HG03175 (cell line): ENCODE data around the gene ACSF2.
"Not testable (repeated sequence)": the region's sequence is repeated elsewhere in the genome, so short reads cannot be mapped to it uniquely, and the experiment has no call there.

Experiments
- ATAC-seq: cut with Tn5 transposase; IDR thresholded peaks from one replicate; pipeline ENCODE4 v1.9.1; 2021; ENCODE audit warnings: mild to moderate bottlenecking, moderate library complexity; ENCODE audit not compliant: unreplicated experiment

The ACSF2 gene

DNA sequence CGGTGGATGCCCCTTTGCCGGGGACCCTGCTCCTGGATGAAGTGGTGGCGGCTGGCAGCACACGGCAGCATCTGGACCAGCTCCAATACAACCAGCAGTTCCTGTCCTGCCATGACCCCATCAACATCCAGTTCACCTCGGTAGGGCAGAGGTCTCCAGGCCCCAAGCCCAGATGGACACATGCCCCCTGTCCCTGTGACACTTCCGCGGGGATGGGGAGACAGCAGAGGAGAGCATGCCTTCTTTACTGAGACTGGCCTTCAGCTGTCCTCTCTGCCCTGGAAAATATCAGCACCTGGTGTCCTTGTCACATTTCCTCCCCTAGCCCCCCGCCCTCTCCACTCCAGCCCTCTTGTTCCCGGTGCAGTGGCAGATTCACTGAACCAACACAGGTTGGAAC, 36.4 kb downstream of the ACSF2 start:
- ATAC-seq, result no peak

DNA sequence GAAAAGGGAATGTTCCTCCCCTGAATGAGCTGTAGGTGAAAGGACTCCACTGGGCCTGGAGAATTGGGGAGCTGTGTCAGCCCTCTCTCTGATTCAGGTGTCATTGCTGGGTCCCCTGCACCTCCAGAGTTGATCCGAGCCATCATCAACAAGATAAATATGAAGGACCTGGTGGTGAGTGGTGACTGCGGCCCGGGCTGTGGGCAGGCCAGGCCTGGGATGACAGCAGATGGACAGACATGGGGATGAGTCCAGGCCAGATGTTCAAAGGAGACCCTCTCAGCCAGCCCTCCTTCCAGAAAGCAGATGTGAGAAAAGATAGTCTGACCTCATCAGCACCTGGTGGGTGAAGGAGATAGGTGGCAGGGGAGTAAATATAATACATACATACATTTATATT, 38.1 kb downstream of the ACSF2 start:
- no peak for ATAC-seq

DNA sequence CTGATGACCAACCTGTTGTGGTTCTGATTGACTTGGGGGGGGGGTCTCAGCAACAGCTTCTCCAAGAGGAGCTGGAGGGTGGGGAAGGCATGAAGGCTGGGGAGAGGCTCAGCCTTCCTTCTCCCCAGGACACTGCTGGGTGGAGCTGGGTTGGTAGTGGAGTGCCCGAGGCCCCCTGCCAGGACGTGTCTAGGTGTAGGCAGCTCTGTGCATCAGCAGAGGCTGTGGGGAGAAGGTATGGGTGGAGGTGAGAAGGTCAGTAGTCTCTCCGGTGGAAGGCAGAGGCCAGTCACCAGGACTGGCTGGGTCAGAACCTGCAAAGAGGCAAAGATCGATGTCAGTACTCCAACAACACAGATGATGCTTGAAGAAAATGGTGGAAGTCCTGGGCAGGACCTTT, 38.7 kb downstream of the ACSF2 start:
- no peak for ATAC-seq

DNA sequence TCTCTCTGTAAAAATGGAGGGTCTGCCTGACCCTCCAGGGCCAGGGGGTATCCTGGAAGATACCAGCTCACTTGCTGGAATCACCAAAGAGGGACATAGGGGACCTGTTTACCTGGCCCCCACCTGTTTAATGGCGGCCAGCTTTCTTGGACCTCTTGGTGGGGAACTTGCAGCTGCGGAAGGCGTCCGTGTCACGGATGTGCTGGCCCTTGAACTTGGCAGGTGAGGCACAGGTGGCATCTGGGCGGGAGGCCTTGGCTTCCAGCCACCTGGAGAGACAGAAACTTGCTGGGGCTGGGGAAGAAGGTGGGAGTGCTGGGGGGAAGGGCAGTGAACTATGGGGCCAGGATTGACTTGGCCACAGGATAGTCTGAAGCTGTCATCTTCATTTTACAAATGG, 39.2 kb downstream of the ACSF2 start:
- ATAC-seq, result no peak

DNA sequence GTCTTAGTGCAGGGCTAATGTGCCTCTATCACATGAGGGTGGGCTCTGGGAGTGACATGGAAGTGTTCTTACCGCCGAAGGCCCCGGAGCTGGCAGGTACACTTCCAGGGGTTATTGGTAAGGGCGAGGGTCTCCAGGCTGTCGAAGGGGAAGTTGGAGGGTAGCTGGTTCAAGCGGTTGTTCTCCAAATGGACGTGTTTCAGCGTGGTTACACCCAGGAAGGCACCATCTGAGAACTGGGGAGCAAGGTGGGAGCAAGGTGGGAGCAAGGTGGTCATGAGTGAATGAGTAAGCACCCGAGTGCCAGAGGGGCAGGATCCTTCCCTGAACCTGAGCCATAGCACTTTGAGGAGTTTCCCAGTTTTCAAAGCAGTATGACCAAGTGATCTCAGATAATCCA, 39.6 kb downstream of the ACSF2 start:
- no peak for ATAC-seq

DNA sequence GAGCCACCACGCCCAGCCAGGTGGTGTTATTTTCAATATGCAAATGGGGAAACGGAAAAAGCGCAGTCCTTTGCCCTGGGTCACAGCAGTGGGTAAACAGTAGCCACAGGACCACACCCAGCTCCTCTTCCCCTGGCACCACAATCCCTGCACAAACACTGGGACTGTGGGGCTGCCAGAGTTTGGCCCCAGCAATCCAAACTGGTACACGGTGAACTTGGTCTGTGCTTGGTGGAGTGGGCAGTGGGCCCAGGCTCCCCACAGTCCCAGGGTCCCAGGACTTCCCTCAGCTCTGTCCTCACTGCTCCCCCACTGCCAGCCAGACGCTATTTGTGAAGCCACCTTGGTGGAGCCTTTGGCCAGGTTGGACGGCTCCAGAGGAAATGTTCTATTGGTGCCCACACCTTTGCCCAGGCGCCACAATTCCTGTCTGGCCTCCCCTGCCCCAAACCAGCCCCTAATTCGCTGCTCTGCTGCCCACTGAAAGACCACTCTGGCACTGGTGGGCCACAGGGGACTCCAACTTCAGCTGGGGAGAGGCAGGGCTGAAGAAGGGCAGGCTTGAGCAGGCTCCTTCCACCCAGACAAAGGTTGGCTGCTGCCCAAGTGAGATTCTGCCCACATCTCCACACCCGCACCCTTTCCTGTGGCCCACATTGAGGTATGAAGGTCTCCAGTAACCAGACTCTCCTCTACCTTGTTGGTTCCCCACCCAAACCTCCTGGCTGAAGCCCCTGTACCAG, 40.5 kb downstream of the ACSF2 start:
- ATAC-seq, result no peak

DNA sequence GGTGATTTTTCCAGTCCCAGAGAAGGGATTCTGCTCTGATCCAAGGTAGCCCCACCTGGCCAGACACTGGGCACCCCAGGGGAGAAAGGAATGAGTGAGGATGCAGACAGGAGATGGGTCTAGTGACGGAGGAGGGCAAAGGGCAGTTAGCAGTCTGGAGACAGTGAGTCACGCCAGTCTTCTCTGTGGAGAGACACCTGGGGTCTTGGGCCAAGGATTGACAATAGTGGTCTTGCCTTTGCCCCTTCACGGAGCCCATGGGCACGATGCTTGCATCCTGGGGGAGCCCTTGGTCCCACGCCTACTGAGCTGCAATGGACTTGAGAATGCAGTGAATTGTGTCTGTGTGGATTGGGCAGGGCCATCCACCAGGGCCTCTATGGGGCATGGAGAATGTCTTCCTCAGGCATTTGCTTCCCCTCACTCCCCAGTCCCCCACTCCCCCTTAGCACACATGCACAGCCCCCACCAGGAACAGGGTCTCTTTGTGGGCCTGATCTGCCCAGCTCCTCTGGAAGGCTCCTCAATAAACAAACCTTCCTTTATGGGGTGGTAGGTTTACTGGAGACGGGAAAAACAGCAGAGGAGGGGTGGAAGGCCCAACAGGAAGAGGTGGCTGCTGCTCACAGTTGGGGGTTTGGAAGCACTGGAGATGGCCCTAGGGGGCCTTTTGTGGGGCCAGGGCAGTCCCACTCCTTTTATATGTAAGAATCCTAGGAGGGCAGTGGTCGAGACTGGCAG, 41.3 kb downstream of the ACSF2 start:
- ATAC-seq, result no peak

DNA sequence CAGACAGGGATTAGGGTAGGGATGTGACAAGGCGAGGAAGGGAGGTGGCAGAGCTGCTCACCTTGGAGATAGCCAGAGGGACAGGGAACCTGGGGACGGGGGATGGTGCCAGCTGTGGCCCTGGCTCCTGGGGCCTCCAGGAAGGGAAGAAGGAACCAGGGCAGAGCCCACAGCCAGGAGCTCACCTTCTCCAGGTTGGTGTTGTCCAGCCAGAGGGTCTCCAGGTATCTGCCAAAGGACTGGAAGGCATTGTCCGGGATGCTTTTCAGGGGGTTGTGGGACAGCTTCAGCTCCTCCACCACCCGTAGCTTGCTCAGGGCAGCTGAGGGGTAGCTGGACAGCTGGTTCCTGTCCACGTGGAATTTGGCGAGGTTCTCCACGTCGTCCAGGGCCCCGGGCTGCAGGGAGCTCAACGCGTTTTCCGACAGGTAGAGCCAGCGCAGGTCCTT, 41.9 kb downstream of the ACSF2 start:
- no peak for ATAC-seq

DNA sequence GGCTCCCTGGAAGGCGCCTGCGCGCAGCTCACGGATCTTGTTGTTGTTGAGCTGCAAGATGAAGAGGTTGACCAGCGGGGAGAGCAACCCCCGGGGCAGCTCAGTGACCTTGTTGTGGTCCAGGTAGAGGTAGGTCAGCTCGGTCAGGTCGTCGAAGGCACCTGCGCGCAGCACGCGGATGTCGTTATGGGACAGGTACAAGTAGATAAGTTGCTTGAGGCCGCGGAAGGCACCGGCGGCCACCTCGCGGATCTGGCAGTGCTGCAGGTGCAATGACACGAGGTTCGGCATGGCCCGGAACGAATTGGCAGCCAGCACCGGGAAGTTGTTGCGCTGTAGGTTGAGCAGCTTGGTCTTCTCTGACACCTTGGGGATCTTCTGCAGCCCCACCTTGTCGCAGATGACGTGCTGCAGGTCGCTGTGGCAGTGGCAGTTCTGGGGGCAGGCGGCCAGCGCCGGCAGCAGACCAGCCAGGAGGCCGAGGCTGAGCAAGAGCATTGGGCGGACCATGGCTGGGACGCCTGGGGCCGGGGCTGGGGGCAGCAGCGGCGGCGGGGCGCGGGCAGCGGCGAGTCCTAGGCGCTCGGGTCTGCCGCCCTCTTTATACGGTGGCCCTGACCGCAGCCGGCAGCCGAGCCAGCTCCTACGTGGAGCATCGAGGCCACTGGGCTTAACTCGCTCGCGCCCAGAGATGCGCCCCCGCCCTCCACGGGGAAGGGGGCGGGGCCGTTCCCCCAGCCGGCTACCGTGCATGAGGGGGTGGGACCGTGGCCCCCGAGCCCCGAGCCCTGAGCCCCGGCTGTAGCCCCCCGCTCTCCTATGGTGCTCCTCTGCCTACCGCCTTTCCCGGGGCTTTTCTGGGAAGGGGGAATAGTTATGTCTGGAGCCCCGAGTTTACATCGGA, 42.5 kb downstream of the ACSF2 start, which contains the start of gene CHAD:
CHAD (minus strand) TSS at position 577 of the 904 bp plus-strand sequence; CDS start at position 510, 67 bp downstream.
- no peak for ATAC-seq

DNA sequence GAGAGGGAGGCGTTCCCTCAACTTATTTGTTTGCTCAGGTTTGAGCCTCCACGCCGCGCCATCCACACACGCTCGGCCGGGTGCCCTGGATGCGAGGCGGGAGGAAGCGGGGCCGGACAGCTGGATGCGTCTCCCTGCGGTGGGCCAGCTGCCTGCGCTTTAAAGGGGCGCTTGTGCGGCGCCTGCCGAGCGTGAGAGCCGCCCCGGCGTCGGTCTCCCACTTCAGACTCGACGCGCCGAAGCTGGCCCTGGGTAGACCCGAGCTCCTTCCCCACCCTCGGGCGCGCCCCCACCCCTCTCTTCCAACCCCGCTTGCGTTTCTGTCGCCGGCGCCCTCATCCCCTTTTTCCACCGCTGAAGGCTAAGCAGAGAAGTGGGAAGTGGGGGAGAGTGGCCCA, 43.2 kb downstream of the ACSF2 start:
- ATAC-seq, result no peak

DNA sequence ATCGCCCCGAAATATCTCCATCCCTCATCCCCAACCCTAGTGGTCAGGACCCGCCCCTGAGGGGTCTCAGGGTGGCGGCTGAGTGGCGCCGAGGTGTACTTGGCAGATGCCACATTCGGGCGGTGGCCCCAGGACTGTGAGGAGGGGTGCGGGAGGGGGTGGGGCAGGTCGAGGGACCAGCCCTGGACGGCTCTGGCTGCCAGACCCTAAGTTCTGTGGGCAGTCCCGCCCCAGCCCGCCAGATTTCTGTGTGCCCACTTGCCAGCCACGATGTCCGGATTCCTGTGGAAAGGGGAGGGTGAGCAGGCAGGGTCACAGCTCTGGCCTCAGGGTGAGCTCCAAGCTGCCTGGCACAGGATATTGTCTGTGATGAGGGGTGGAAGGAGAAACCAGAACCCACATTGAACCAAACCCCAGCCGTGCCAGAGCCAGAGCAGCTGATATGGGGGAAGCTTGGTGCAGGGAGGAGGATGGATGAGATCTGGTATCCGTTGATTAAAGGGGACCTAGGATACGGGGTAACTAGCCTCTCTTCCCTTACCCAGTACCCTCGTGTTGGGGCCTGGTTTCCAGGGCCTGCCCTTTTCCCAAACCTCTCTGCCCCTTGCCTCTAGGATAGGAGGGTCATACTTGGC, 43.8 kb downstream of the ACSF2 start:
- ATAC-seq, result no peak

DNA sequence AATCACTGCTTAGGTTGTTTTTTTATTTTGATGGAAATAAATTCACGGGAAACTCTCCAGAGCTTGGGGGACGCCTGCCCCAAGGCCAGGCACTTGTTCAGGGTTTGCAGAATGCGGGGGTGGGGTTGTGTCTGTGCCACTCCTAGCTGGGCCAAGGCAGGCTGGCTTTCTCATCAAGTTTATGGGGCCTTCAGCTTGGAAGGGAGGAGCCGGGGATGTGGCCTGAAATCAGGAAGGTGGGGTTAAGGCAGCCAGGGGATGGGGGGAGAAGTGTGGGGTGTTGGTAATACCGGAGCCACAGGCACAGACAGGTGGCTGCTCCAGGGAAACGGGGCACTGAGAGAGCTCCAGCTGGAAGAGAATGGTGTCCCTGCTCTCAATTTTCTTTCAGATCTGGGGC, 44.4 kb downstream of the ACSF2 start:
- ATAC-seq, result no peak

DNA sequence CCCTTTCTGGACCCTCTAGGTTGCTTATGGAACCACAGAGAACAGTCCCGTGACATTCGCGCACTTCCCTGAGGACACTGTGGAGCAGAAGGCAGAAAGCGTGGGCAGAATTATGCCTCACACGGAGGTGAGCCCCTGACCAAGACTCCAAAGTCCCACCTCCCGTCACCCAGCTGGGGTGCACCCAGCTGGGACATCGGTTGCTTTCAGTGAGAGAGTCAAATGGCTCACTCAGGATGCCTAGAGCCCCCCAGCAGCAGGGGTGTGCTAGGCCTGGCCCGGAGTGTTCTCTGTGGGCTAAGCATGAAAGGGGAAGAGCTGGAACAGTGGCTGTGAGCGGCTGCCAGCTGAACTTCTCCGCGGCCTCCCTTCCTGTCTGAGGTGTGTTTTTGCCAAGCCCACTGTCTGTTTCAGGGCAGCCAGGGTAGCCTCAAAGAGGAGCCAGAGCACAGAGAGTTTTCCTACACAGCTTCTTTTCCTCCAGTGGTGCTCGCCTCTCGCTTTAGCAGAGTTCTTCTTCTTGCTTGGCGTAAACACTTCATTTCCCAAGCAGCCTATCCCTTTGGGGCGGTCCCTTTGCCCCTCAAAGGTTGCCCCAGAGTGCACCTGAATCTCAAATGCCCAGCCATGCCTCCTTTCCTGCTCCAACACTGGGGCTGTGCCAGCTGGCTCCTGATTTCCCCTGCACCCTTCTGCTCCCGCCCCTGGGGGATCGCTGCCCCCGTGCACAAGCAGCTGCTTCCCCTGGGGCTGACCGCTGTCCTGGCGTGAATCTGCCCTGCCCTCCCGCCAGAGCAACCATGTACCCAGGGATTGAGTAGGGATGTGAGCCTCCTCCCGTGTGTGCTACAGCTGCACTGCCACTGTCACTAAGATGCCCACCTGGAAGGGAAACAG, 45.2 kb downstream of the ACSF2 start:
- ATAC-seq, result no peak

DNA sequence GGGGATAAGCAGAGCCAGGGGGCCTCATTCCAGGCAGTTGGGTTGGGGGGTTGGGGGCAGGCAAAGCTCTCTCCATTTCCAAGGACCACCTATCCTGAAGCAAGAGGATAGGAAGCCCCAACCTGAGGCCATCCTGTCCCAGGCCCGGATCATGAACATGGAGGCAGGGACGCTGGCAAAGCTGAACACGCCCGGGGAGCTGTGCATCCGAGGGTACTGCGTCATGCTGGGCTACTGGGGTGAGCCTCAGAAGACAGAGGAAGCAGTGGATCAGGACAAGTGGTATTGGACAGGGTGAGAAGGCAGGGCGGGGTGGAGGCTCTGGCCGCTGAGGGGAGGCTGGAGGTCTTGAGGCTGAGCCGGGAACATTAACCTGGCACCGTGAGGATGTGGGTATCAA, 46.3 kb downstream of the ACSF2 start:
- no peak for ATAC-seq

DNA sequence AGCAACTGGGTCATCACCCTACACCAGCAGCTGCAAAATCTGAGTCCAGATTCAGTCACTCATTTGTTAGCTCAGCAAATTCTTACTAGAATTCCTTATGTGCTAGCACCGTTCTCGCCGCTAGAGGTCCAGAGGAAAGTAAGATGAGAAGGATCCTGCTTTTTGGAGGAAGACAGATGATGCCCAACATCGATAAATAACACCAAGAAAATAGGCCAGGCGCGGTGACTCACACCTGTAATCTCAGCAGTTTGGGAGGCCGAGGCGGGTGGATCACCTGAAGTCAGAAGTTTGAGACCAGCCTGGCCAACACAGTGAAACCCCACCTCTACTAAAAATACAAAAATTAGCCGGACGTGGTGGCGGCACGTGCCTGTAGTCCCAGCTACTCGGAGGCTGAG, 46.7 kb downstream of the ACSF2 start:
- ATAC-seq, result not testable (repeated sequence)

DNA sequence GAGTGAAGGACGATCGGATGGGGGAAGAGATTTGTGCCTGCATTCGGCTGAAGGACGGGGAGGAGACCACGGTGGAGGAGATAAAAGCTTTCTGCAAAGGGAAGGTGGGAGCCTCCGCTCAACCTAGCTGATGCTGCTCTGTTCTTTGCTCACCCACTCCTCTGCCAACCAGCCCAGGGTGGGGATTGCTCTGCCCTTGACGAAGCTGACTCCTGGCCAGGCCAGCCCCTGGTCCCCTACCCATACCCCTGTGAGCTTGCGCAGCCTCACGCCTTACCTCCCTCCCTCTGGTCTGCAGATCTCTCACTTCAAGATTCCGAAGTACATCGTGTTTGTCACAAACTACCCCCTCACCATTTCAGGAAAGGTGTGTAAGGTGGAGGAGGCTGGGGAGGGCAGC, 47.9 kb downstream of the ACSF2 start:
- ATAC-seq, result no peak

DNA sequence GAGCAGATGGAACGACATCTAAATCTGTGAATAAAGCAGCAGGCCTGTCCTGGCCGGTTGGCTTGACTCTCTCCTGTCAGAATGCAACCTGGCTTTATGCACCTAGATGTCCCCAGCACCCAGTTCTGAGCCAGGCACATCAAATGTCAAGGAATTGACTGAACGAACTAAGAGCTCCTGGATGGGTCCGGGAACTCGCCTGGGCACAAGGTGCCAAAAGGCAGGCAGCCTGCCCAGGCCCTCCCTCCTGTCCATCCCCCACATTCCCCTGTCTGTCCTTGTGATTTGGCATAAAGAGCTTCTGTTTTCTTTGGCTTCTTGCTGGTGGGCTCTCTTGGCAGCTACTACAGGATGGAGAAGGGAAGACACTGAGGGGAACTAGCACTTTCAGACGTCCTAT, 48.5 kb downstream of the ACSF2 start:
- ATAC-seq, result no peak

DNA sequence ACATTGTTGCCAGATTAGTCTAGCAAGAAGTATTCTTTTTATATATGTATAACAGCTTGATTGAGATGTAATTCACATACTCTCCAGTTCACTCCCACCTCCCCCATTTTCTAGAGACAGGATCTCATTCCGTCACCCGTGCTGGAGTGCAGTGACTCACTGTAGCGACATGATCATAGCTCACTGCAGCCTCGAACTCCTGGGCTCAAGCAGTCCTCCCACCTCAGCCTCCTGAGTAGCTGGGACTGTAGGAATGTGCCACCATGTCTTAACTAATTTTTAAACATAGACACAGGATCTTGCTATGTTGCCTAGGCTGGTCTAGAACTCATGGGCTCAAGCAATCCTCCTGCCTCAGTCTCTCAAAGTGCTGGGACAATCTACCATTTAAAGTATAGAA, 49.3 kb downstream of the ACSF2 start:
- ATAC-seq, result no peak

DNA sequence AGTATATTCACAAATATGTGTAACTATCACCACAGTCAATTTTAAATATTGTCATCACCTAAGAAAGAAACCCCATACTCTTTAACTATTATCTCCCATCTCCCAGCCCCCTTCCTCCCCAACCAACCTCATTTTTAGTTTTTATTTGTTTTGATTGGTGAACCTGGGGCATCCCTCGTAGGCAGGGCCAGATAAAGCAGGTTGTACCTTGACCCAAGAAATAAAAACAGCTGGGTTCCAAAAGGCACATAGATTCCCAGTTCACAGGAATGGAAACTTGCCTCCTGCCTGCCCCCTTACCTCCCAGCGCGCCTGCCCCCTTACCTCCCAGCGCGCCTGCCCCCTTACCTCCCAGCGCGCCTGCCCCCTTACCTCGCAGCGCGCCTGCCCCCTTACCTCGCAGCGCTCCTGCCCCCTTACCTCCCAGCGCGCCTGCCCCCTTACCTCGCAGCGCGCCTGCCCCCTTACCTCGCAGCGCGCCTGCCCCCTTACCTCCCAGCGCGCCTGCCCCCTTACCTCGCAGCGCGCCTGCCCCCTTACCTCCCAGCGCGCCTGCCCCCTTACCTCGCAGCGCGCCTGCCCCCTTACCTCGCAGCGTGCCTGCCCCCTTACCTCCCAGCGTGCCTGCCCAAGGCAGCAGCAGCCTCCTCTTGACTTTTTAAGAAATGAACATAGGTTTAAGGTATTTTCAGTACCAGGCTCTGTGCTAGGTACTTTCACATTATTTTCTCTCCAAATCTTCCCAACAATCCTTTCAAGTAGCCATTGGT, 49.9 kb downstream of the ACSF2 start:
- not testable (repeated sequence) for ATAC-seq
